ENCODE data around the gene TSPAN9.

Gene TSPAN9

DNA sequence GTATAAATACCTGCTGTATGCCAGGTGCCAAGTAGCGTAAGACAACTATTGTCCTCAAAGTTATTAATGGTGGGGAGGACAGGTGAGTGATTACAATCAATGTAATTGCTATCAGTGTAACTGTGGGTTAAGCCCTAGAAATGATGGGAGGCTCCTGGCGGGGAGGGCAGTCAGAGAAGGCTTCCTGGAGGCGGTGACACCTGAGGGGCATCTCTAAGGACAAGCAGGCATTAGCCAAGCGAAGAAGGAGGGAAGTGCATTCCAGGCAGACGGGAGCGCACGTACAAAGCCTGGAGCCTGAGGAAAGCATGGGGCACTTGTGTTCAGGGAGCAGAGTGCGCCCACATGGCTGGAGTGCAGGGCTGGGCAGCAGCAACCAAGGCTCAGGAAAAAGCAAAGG lies 230.9 kb downstream of the TSPAN9 start:
- no peak overlapping the region for H3K27ac ChIP-seq (ENCODE audit: low read depth, low read length)
- no peak overlapping the region for H3K4me3 ChIP-seq (ENCODE audit: insufficient read depth, low read length, poor library complexity, severe bottlenecking)
- H3K9me3 ChIP-seq (ENCODE audit: insufficient read depth, low read length): no peaks in the 10 kb centered on the region
- no peaks in the 10 kb centered on the region for H3K79me2 ChIP-seq (ENCODE audit: insufficient read depth, low read length)
- no peaks in the 10 kb centered on the region for H3K27me3 ChIP-seq (ENCODE audit: low read length)
- H2AFZ ChIP-seq (ENCODE audit: low read depth, low read length, severe bottlenecking): no peak overlapping the region
- H3K9ac ChIP-seq (ENCODE audit: low read length): no peak overlapping the region
- TF ChIP-seq EZH2phosphoT487 (conservative IDR thresholded peaks at IDR 0.05; ENCODE audit: low read length) (no peak), CTCF (IDR thresholded peaks at IDR 0.05; ENCODE audit: insufficient read depth, low read length, poor library complexity, severe bottlenecking) (no peak)
- no peak overlapping the region for H3K4me2 ChIP-seq (ENCODE audit: low read depth, low read length, poor library complexity, severe bottlenecking)
- no peaks in the 10 kb centered on the region for H3K9me2 ChIP-seq (replicated peaks; ENCODE audit: insufficient read depth, low read length)
- H4K20me1 ChIP-seq (ENCODE audit: low read depth, low read length): no peaks in the 10 kb centered on the region
- H3K36me3 ChIP-seq (ENCODE audit: low read length): no peaks in the 10 kb centered on the region
- no peaks in the 10 kb centered on the region for H3F3A ChIP-seq (ENCODE audit: insufficient read depth)

DNA sequence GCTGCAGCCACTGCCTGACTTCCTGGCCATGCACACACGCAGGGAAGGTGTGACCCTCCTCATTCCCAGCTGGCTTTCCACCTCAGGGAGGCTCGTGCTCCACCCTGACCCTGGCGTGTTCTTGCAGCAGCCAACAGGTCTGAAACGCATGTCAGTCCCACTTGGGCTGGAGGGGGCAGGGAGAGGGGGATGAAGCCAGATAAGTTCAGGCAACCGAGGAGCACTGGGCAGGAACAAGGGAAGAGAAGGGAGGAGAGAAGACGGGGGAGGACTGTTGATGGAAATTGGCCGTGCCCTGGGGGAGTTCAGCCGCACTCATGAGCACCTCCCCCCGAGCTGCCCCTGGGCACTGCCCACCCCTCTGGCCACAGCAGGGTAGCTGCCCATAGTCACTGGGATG lies 231.4 kb downstream of the TSPAN9 start:
- H3K4me2 ChIP-seq (ENCODE audit: low read depth, low read length, poor library complexity, severe bottlenecking): no peak overlapping the region
- no peak overlapping the region for H2AFZ ChIP-seq (ENCODE audit: low read depth, low read length, severe bottlenecking)
- H4K20me1 ChIP-seq (ENCODE audit: low read depth, low read length): no peaks in the 10 kb centered on the region
- H3K79me2 ChIP-seq (ENCODE audit: insufficient read depth, low read length): no peaks in the 10 kb centered on the region
- H3K9ac ChIP-seq (ENCODE audit: low read length): no peak overlapping the region
- no peak overlapping the region for H3K4me3 ChIP-seq (ENCODE audit: insufficient read depth, low read length, poor library complexity, severe bottlenecking)
- no peaks in the 10 kb centered on the region for H3K9me3 ChIP-seq (ENCODE audit: insufficient read depth, low read length)
- H3K27ac ChIP-seq (ENCODE audit: low read depth, low read length): no peak overlapping the region
- no peaks in the 10 kb centered on the region for H3K27me3 ChIP-seq (ENCODE audit: low read length)
- no peaks in the 10 kb centered on the region for H3K36me3 ChIP-seq (ENCODE audit: low read length)
- H3F3A ChIP-seq (ENCODE audit: insufficient read depth): no peaks in the 10 kb centered on the region
- TF ChIP-seq EZH2phosphoT487 (conservative IDR thresholded peaks at IDR 0.05; ENCODE audit: low read length) (no peak), CTCF (IDR thresholded peaks at IDR 0.05; ENCODE audit: insufficient read depth, low read length, poor library complexity, severe bottlenecking) (no peak)
- H3K9me2 ChIP-seq (replicated peaks; ENCODE audit: insufficient read depth, low read length): no peaks in the 10 kb centered on the region

- Histone ChIP-seq H3K4me2 (ENCODE audit: low read depth, low read length, poor library complexity, severe bottlenecking) (no peak overlapping the region), H3F3A (ENCODE audit: insufficient read depth) (no peaks in the 10 kb centered on the region)
- TF ChIP-seq CTCF (IDR thresholded peaks at IDR 0.05; ENCODE audit: insufficient read depth, low read length, poor library complexity, severe bottlenecking): no peak
- no peak for TF ChIP-seq EZH2phosphoT487 (conservative IDR thresholded peaks at IDR 0.05; ENCODE audit: low read length)
Measured at GRCh38 chr12:3309805-3310204, 232.6 kb downstream of the TSPAN9 start.

More at GRCh38 chr12:3309805-3310204, 232.6 kb downstream of the TSPAN9 start:
- H3K9ac ChIP-seq (ENCODE audit: low read length): no peak overlapping the region
- no peak overlapping the region for H3K27ac ChIP-seq (ENCODE audit: low read depth, low read length)
- no peaks in the 10 kb centered on the region for H4K20me1 ChIP-seq (ENCODE audit: low read depth, low read length)
- no peaks in the 10 kb centered on the region for H3K27me3 ChIP-seq (ENCODE audit: low read length)
- no peak overlapping the region for H2AFZ ChIP-seq (ENCODE audit: low read depth, low read length, severe bottlenecking)
- no peak overlapping the region for H3K4me3 ChIP-seq (ENCODE audit: insufficient read depth, low read length, poor library complexity, severe bottlenecking)
- H3K79me2 ChIP-seq (ENCODE audit: insufficient read depth, low read length): no peaks in the 10 kb centered on the region
- no peaks in the 10 kb centered on the region for H3K36me3 ChIP-seq (ENCODE audit: low read length)
- no peaks in the 10 kb centered on the region for H3K9me3 ChIP-seq (ENCODE audit: insufficient read depth, low read length)
- no peaks in the 10 kb centered on the region for H3K9me2 ChIP-seq (replicated peaks; ENCODE audit: insufficient read depth, low read length)

All from SU-DHL-6 (cell line).